Activated naive CD8-positive, alpha-beta T cell treated with anti-CD3 and anti-CD28 coated beads, Interleukin-2, amount 50 U/mL, for 24 hours (primary cell): ENCODE results near the gene FOXO1.

Experiments
- ATAC-seq: fragments of 150-1000 bp; cut with Tn5 transposase; one replicate; pipeline ENCODE4 v1.10.0; 2021
- DNase-seq: peaks from one replicate; pipeline ENCODE4 v3.0.0; 2021
- H3K27ac Mint-ChIP-seq: one replicate; pipeline ENCODE4 v1.8.0; 2021; ENCODE audit warnings: mild to moderate bottlenecking, mixed read lengths
- H3K27me3 Mint-ChIP-seq: one replicate; pipeline ENCODE4 v1.8.0; 2021; ENCODE audit warnings: mixed read lengths
- H3K36me3 Mint-ChIP-seq: one replicate; pipeline ENCODE4 v1.8.0; 2021; ENCODE audit warnings: low read depth, mixed read lengths
- H3K4me1 Mint-ChIP-seq: one replicate; pipeline ENCODE4 v1.8.0; 2021; ENCODE audit warnings: mixed read lengths
- H3K4me3 Mint-ChIP-seq: one replicate; pipeline ENCODE4 v1.8.0; 2021; ENCODE audit warnings: mild to moderate bottlenecking, moderate library complexity, mixed read lengths
- H3K9me3 Mint-ChIP-seq: one replicate; pipeline ENCODE4 v1.8.0; 2021; ENCODE audit warnings: mixed read lengths

FOXO1 gene

DNA sequence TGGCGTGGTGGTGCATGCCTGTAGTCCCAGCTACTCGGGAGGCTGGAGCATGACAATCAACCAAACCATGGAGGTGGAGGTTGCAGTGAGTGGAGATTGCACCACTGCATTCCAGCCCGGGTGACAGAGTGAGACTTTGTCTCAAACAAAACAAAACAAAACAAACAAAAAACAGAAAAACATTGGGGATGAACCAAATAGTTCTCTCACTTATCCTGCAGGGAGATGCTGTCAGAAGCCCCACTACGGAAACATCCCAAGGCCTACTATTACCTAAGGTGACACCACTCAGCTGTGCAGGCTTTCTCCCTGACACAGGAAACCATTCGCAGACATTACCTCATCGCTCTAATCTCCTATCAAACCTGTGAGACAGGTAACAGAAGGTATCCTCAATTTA is 113.5 kb downstream of the FOXO1 start:
- ATAC-seq = no peak
- Mint-ChIP-seq H3K36me3 (peaks cover 11% of the 10 kb centered on the region), H3K4me1 (peaks cover 48% of the 10 kb centered on the region), H3K27ac (no peak overlapping the region), H3K9me3 (no peaks in the 10 kb centered on the region), H3K4me3 (no peak overlapping the region), H3K27me3 (no peaks in the 10 kb centered on the region)
- DNase-seq = no peak

DNA sequence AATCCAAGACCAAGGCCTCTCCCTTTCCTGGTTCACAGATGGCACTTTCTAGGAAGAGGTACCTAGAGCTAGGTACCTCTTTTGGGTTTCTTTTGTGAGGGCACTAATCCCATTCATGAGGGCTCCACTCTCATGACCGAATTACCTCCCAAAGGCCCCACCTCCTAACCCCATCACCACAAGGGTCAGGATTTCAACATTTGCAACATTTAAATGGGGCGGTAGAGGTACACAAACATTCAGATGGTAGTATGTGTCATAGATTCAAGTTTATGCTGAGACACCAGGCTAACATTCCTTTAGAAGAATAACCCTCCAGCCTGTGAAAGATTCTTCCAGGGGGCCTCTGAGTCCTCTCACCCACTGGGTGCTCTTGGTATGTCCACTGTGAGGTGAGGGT is 116.3 kb downstream of the FOXO1 start:
- Mint-ChIP-seq H3K4me3 (no peak overlapping the region), H3K27me3 (no peaks in the 10 kb centered on the region), H3K27ac (no peak overlapping the region), H3K9me3 (no peaks in the 10 kb centered on the region), H3K36me3 (no peaks in the 10 kb centered on the region), H3K4me1 (peaks cover 41% of the 10 kb centered on the region)
- DNase-seq (no peak), ATAC-seq (no peak)

DNA sequence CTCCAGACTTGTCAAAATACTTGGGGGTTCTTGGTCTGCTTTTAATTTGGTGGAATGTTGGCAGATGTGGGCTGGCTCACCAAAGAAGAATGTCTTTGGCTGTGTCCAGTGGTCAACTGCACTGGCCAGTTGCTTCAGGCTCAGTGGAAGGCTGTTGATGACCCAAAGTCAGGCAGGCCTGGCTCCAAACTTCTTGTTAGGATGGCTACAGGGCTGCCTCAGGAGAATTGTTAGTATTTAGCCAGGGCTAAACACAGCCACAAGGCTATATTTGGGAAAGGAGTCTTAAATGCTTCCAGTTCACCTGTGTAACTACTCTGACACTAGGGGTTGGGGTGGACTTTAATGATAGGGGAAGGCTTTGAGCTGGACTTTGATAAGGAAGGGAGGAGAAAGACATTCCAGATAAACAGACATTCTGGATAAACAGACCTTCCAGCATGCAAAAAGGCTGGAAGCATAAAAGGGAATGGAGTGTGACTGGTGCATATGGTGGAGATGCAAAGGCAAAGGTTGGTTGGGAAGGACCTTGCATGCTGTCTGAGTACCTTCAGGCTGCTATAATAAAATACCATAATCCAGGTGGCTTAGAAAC is 116.8 kb downstream of the FOXO1 start:
- H3K4me3 Mint-ChIP-seq = no peak overlapping the region
- no peaks in the 10 kb centered on the region for H3K9me3 Mint-ChIP-seq
- peak overlapping the region; percentile 0 for H3K27ac Mint-ChIP-seq
- H3K27me3 Mint-ChIP-seq = no peaks in the 10 kb centered on the region
- no peak for ATAC-seq
- peaks cover 39% of the 10 kb centered on the region for H3K4me1 Mint-ChIP-seq
- no peak for DNase-seq
- H3K36me3 Mint-ChIP-seq = no peaks in the 10 kb centered on the region

DNA sequence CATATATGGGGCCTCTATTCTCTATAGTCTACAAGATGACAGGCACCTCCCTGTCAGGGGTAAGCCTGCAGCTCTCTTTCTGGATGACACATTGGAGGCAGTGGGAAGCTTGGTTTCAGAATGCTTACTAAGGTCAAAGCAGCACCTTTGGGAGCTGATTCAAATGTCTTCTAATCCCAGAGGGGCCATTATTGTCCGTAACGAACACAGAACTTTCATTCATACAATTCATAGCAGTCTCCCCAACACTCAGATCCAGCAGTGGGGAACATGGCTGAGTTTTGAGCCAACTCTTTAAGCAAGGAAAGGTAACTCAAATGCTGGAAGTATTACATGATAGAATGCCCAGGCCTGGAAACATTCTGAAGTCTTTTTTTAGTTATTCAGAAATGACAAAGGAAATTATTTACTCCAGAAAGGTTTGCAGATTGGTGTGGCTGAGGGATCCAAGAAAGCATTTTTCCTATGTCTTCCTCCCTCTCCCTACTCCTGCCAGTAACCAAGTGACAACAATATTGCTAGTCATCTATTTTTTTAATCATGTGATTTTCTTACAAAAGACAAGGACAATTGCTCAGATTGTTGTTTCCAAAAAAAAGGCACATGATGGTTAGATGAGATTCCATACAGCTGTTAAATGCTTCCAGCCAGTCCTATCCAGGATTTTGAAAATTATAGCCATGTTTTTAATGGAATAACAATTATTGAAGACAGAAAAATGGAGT is 118.7 kb downstream of the FOXO1 start:
- Mint-ChIP-seq H3K4me3 (no peak overlapping the region), H3K36me3 (no peaks in the 10 kb centered on the region), H3K4me1 (peaks cover 27% of the 10 kb centered on the region), H3K27me3 (no peaks in the 10 kb centered on the region), H3K9me3 (no peaks in the 10 kb centered on the region), H3K27ac (no peak overlapping the region)
- no peak for DNase-seq
- peak; percentile 73 for ATAC-seq

DNA sequence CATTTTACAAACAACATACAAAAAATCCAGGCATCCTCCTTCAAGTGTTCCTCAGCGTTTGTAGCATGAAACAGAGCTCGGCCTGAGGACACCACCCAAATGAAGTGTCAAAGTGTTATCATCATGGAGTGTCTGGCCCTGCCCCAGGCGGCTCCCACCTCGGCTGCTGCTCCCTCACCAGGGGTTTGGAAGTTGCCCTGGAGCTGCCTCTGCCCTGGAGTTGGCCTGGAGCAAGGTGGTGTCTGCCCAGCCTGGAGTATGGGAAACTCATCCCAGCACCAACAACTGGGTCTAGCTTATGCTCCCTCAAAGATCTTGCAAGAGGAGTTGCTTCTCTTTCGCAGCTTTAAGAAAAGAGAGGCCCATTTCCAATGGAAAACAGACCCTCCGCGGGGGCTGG is 120.4 kb downstream of the FOXO1 start:
- Mint-ChIP-seq H3K9me3 (no peaks in the 10 kb centered on the region), H3K4me1 (peaks cover 13% of the 10 kb centered on the region), H3K36me3 (no peaks in the 10 kb centered on the region), H3K27ac (no peak overlapping the region), H3K4me3 (no peak overlapping the region), H3K27me3 (no peaks in the 10 kb centered on the region)
- ATAC-seq = no peak
- DNase-seq = no peak

DNA sequence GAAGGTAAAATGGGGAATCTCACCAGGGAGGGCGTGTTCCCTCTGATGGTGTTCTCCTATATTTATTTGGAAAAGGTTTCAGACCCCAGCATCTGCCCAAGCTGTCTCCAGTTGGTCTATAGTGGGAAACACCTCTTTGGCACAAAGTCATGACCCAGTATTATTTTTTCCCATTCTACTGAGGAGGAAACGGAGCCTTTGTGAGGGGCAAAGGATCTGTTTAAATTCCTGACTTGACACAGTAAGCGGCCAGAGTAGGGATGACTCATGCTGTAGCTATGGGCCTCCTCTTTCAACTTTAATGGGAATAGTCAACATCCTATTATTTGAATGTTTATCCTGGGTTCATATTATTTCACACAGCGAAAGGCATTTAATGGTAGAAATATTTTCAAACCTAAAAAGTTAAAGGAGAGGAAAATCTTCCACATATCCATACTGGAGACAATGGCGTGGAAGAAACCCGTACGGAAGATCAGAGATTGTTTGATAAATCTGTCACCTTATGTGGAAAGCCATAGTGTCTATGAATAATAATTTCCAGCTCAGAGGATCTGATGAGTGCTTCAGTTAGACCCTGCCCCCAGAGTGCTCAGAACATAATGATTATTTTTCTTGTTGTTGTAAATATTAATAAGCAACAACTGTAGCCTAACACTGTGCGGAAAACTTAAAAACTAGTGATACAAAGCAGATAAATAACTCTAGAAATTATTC is 126.0 kb downstream of the FOXO1 start:
- Mint-ChIP-seq H3K4me1 (peaks cover 18% of the 10 kb centered on the region), H3K4me3 (no peak overlapping the region), H3K27me3 (no peaks in the 10 kb centered on the region), H3K36me3 (no peaks in the 10 kb centered on the region), H3K9me3 (no peaks in the 10 kb centered on the region), H3K27ac (no peak overlapping the region)
- no peak for DNase-seq
- no peak for ATAC-seq

DNA sequence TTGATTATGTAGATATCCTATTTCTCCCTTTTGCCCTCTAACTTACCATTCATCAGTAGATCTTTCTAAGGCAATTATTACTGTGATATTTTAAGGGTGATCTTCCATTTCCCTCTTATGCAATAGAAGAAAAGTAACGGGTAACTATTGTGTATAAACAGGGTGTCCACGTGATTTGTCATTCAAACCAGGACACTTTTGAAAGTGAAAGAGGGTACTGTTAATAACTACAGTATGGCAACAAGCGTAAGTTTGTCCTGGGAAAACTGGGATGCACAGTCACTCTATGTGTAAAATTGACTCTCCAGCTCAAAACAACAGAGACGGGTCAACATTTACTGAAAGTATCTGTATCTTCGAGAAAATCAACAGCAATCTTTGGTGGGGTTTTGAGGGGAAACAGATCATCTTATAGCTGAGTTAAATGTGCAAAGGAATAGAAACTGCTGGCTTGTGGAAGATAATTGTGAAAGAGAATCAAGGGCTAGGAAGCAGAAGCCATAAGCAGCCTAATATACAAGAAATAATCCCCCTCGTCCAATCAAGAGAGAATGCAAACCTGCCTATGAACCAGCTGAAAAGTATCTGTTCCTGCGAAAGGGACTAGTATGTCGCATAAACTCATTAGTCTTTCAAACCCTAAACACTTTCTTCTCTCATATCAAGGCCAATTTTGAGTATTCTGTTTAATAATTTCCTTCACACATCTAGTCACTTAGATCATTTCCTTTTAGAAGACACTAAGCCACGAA is 126.7 kb downstream of the FOXO1 start:
- H3K27me3 Mint-ChIP-seq = no peaks in the 10 kb centered on the region
- H3K4me3 Mint-ChIP-seq = no peak overlapping the region
- H3K4me1 Mint-ChIP-seq = peaks cover 18% of the 10 kb centered on the region
- ATAC-seq = no peak
- DNase-seq = no peak
- H3K27ac Mint-ChIP-seq = no peak overlapping the region
- H3K36me3 Mint-ChIP-seq = no peaks in the 10 kb centered on the region
- H3K9me3 Mint-ChIP-seq = no peaks in the 10 kb centered on the region

DNA sequence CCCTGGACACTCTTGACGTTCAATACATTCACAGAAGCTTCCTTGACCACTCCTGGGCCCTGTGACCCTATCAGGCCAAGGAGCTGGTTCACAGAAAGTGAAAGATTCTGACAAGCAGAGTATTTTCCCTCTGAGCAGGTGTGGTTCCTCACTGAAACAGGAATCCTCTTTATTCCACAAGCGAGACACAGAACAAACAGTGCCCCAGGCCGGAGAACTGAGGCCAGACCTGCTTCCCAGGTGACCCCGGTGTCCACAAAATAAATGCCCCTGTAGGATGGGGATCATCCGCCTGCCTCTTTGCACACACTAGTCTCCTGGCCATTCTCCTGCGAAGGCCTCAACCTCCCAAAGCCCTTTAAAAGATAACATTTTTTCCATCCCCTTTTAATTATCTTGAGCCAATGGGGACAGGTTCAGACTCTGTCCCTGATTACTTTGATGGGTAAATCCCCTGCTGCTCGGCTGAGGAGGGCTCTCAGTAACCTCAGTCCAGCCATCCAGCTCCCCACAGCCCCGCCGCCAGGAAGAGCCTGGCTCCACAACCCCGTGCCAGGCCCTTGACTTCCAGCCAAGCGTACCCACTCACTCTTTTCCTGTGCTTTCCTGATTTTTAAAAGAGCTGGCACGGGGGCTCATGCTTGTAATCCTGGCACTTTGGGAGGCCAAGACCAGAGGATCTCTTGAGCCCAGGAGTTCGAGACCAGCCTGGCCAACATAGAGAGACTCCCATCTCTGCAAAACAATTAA is 129.1 kb downstream of the FOXO1 start:
- Mint-ChIP-seq H3K4me3 (no peak overlapping the region), H3K27me3 (no peaks in the 10 kb centered on the region), H3K9me3 (no peaks in the 10 kb centered on the region), H3K4me1 (peaks cover 18% of the 10 kb centered on the region), H3K27ac (no peak overlapping the region), H3K36me3 (no peaks in the 10 kb centered on the region)
- DNase-seq = no peak
- ATAC-seq = no peak

DNA sequence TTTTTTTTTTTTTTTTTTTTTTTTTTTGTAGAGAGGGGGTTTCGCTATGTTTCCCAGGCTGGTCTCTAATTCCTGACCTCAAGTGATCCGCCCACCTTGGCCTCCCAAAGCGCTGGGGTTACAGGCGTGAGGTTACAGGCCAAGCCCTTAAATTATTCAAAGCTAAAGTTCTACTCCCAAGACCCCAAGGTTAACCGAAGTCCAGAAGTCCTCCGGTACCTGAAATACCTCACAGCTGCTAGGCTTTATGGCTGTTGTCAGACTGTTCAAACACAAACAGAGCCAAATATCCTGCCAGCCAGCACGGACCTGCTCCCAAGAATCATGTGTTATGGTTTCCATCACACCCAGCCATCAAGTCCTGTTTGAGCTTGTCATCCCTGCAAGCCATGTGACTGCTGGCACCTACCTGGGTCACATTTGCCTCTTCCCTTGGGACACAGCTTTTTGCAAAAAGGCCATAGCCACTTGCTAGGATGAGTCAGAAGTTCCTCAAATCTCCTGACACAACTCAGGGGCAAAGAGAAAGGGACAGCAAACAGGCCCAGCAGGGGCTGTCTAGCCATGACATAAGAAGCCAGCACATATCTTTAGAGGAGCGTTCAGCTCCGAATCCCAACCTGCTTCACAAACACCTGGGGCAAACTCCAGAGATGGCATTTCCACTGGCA is 129.9 kb downstream of the FOXO1 start:
- H3K36me3 Mint-ChIP-seq = no peaks in the 10 kb centered on the region
- no peak overlapping the region for H3K27ac Mint-ChIP-seq
- peaks cover under 1% of the 10 kb centered on the region for H3K9me3 Mint-ChIP-seq
- H3K27me3 Mint-ChIP-seq = no peaks in the 10 kb centered on the region
- no peak overlapping the region for H3K4me3 Mint-ChIP-seq
- no peak for ATAC-seq
- peaks cover 21% of the 10 kb centered on the region for H3K4me1 Mint-ChIP-seq
- DNase-seq = no peak

DNA sequence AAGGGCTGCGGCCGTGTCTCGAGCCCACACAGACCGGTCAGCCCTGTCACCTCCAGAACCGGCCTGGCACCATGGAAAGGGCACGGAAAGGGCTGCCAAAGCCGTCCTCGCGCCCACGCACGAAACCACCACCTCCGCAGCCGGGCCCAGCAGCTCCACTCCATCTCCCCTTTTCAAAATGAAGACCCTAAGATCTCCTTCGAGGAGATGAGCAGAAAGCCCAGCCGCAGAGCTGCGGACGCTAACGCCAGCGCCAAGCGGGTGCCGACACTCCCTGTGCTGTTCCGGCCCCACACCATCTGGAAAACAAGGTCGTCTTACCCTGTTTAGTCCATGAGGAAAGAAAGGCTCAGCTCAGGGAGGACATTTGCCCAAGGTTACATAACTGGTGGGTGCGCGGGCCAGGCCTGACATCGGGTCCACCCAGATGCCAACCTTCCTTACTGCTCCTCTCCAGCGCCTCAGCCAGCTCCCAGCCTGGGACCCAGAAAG is 131.1 kb downstream of the FOXO1 start:
- no peaks in the 10 kb centered on the region for H3K27me3 Mint-ChIP-seq
- H3K9me3 Mint-ChIP-seq = peaks cover 5% of the 10 kb centered on the region
- H3K36me3 Mint-ChIP-seq = no peaks in the 10 kb centered on the region
- H3K4me1 Mint-ChIP-seq = peaks cover 27% of the 10 kb centered on the region
- no peak overlapping the region for H3K4me3 Mint-ChIP-seq
- ATAC-seq (no peak), DNase-seq (no peak)
- H3K27ac Mint-ChIP-seq = no peak overlapping the region

DNA sequence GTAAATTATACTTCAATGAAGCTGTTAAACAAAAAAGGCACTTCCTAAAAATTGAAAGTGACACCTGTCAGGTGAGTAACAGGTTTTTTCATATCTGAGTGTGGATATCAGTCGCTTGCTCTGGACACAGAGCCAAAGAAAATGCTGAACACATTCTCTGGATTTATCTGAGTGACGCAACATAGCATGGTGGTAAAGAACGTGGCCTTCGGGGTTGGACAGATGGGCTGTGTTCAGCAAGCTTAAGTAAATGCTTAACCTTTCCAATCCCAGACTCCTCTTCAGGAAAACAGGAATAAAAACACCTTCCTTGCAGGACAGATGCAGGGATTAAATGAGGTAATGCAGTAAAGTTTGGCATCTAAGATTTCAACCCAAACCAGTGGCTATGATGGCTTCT is 132.0 kb downstream of the FOXO1 start:
- DNase-seq (no peak), ATAC-seq (no peak)
- Mint-ChIP-seq H3K4me1 (peaks cover 27% of the 10 kb centered on the region), H3K9me3 (peaks cover 11% of the 10 kb centered on the region), H3K4me3 (no peak overlapping the region), H3K27ac (no peak overlapping the region), H3K27me3 (no peaks in the 10 kb centered on the region), H3K36me3 (no peaks in the 10 kb centered on the region)

DNA sequence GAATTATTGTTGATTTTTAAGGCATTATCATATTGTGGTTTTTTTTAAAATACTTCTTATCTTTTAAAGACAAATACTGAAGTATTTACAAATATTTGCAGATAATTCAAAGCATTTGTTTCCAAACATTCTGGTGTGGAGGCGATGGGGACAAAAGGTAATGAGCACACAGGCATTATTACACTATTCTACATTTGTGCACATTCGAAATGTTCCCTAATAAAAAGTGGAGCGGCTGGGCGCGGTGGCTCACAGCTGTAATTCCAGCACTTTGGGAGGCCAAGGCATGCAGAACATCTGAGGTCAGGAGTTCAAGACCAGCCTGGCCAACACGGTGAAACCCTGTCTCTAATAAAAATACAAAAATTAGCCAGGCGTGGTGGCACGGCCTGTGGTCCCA is 133.4 kb downstream of the FOXO1 start:
- DNase-seq (no peak), ATAC-seq (no peak)
- peaks cover 14% of the 10 kb centered on the region for H3K9me3 Mint-ChIP-seq
- H3K36me3 Mint-ChIP-seq = no peaks in the 10 kb centered on the region
- H3K4me3 Mint-ChIP-seq = no peak overlapping the region
- peaks cover 25% of the 10 kb centered on the region for H3K4me1 Mint-ChIP-seq
- no peaks in the 10 kb centered on the region for H3K27me3 Mint-ChIP-seq
- H3K27ac Mint-ChIP-seq = no peak overlapping the region

DNA sequence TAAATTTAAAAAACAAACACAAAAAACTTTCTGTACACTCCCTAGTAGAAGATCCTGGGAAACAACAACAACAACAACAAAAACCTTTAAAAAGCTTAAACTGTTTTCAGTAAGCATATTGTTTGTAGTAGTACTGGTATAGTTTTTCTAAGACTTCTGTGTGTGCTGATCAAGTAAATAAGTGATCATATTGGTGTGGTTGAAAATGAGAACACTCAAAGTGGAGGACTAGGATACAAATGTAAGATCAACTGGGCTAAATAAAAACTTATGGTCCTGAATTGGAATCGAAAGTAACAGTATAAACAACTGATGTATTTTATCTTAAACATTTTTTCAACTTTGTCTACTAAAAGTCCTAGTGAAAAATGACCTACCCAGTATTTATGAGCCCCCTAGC is 135.5 kb downstream of the FOXO1 start:
- Mint-ChIP-seq H3K4me1 (peaks cover 21% of the 10 kb centered on the region), H3K9me3 (peaks cover 25% of the 10 kb centered on the region), H3K36me3 (peaks cover 7% of the 10 kb centered on the region), H3K27me3 (no peaks in the 10 kb centered on the region), H3K27ac (peak overlapping the region; percentile 7), H3K4me3 (peak overlapping the region; percentile 4)
- DNase-seq (no peak), ATAC-seq (no peak)

DNA sequence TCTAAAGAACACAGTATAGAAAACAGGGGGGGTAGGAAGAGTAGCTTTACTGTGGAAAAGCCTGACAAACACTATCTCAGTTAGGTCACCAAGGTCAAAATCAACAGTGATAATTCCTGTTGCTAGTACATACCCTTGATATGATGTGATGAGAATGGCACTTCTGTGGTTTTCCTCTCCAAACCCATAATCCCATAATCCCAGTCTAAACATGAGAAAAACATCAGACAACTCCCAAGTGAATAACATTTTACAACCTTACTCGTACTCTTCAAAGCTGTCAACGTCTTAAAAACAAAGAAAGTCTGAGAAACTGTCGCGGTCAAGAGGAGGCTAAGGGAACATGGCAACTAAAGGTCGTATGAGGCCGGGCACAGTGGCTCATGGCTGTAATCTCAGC is 137.6 kb downstream of the FOXO1 start:
- Mint-ChIP-seq H3K27ac (no peak overlapping the region), H3K4me3 (no peak overlapping the region), H3K4me1 (peaks cover 28% of the 10 kb centered on the region), H3K36me3 (peaks cover 8% of the 10 kb centered on the region), H3K27me3 (no peaks in the 10 kb centered on the region), H3K9me3 (peaks cover 25% of the 10 kb centered on the region)
- ATAC-seq (no peak), DNase-seq (no peak)
